Stimulated activated CD4-positive, alpha-beta T cell treated with anti-CD3 and anti-CD28 coated beads, Interleukin-4, amount 100 ng/mL, for 1 hour (primary cell): ENCODE measurements around the gene SSPN.

ENCODE experiments used
- DNase-seq: peaks from one replicate; pipeline ENCODE4 v3.0.0-alpha.2; 2020

Gene SSPN

GRCh38 chr12:26287671-26288381, 92.5 kb downstream of the SSPN start:
- no peak for DNase-seq

GRCh38 chr12:26290565-26290964, 95.2 kb downstream of the SSPN start:
- no peak for DNase-seq

GRCh38 chr12:26292596-26292995, 97.2 kb downstream of the SSPN start:
- no peak for DNase-seq

- no peak for DNase-seq
Measured at GRCh38 chr12:26293612-26294011, 98.2 kb downstream of the SSPN start.

- no peak for DNase-seq
Measured at GRCh38 chr12:26295001-26295400, 99.6 kb downstream of the SSPN start.

GRCh38 chr12:26297396-26298070, 102.2 kb downstream of the SSPN start:
- no peak for DNase-seq

GRCh38 chr12:26298785-26299621, 103.6 kb downstream of the SSPN start:
- DNase-seq, result no peak

GRCh38 chr12:26299751-26300150, 104.4 kb downstream of the SSPN start:
- no peak for DNase-seq
